Neural crest cell (in vitro differentiated cells): ENCODE results near the gene TBX6. TPM values are rescaled to one million over a fixed set of nuclear protein-coding genes. Genes with fewer than 3 reads are reported as not detected.

Experiments
- DNase-seq: peaks from one replicate; pipeline ENCODE4 v3.0.0; 2021; ENCODE audit warnings: low read depth, mixed read lengths, low spot score
- H3K27ac Mint-ChIP-seq: one replicate; pipeline ENCODE4 v1.8.0; 2021; ENCODE audit warnings: mild to moderate bottlenecking, mixed read lengths; ENCODE audit not compliant: unreplicated experiment
- H3K27me3 Mint-ChIP-seq: 2 replicates; pipeline ENCODE4 v1.8.0; 2021; ENCODE audit warnings: low read depth, mild to moderate bottlenecking, mixed read lengths
- H3K36me3 Mint-ChIP-seq: 2 replicates; pipeline ENCODE4 v1.8.0; 2021; ENCODE audit warnings: low read depth, mild to moderate bottlenecking, mixed read lengths
- H3K4me1 Mint-ChIP-seq: 2 replicates; pipeline ENCODE4 v1.8.0; 2021; ENCODE audit warnings: mixed read lengths
- H3K4me3 Mint-ChIP-seq: one replicate; pipeline ENCODE4 v1.8.0; 2021; ENCODE audit warnings: mild to moderate bottlenecking, mixed read lengths
- H3K9me3 Mint-ChIP-seq: 2 replicates; pipeline ENCODE4 v1.8.0; 2021; ENCODE audit warnings: mixed read lengths
- total RNA-seq: library from RNA; stranded (reverse); gene quantifications from 2 replicates; pipeline ENCODE4 v1.2.1, GENCODE V29; 2021
- TF ChIP-seq, protein P1 (sequence below): fragments of 200-600 bp; sonication (generic); conservative IDR thresholded peaks from 2 replicates; pipeline ENCODE4 v1.5.0; 2021; ENCODE audit warnings: antibody characterized with exemption, mild to moderate bottlenecking

The TBX6 gene
- total RNA-seq, 1 donor from 2014 or later = 0.79 TPM

DNA sequence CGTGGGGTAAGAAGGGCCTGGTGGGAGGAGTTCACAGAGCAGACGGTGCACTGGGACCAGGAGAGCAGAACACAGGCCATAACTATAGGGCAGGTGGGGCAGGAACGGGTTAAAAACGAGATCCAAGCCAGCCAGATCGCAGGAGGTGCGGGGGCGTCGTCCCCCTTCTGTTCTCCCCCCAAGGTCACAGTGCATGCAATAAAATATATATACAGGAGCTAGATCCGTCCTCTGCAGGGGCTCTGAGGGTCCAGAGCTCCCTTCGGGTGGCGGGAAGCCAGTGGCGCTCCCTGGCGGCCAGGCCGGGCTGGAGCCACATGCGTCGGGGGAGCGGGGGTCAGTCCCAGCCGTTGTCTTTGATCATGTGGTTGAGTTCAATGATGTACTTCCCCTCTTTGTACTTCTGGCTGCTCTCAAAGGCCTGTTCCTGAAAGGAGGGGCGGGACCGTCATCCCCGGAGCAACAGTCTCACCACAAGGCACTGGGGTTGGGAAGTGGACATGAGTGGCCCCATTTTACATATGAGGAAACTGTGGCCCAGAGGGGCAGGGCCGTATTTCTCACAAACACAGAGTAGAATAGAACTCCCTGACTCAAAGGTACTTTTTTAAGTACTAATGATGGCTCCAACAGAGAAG lies 768 bp upstream of the TBX6 start:
- peak overlapping the region; percentile 95 for H3K27ac Mint-ChIP-seq
- H3K27me3 Mint-ChIP-seq = peaks cover 2% of the 10 kb centered on the region
- peak overlapping the region; percentile 84 for H3K4me3 Mint-ChIP-seq
- peaks cover 6% of the 10 kb centered on the region for H3K36me3 Mint-ChIP-seq
- TF ChIP-seq, protein P1, sequence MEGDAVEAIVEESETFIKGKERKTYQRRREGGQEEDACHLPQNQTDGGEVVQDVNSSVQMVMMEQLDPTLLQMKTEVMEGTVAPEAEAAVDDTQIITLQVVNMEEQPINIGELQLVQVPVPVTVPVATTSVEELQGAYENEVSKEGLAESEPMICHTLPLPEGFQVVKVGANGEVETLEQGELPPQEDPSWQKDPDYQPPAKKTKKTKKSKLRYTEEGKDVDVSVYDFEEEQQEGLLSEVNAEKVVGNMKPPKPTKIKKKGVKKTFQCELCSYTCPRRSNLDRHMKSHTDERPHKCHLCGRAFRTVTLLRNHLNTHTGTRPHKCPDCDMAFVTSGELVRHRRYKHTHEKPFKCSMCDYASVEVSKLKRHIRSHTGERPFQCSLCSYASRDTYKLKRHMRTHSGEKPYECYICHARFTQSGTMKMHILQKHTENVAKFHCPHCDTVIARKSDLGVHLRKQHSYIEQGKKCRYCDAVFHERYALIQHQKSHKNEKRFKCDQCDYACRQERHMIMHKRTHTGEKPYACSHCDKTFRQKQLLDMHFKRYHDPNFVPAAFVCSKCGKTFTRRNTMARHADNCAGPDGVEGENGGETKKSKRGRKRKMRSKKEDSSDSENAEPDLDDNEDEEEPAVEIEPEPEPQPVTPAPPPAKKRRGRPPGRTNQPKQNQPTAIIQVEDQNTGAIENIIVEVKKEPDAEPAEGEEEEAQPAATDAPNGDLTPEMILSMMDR = peak; percentile 64
- peaks cover 42% of the 10 kb centered on the region for H3K4me1 Mint-ChIP-seq
- H3K9me3 Mint-ChIP-seq = no peaks in the 10 kb centered on the region
- DNase-seq = peak; percentile 76

DNA sequence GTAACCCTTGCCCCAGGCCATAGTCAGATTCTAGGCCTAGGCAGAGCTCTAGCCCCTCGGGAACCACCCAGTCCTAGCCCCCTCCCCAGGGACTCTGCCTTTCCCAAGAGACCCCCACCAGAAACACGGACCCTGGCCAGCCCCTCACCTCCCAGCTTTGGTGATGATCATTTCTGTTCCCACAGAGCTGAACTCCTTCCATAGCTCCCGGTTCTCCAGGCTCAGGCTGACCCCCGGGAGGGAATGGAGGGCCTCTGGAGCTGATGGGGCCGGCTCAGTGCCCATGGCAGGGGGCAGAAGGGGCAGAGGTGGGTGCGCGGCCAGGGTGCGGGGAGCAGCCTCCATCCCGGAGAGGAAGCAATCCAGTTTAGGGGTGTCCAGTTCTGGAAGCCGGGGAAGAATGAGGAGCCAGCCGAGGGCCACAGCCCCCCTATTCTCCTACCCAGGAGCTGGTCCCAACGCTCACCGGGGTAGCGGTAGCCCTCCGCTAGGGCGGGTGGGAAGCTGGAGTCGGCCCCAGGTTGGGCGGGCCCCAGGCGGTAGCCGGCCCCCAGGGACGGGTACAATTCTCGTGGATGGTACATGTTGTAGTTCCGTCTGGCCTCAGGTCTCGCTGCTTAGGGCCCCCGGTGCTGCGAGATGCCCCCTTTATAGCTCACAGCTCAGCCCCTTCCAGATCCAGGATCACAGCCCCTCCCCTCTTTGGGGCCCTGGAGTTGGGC lies 953 bp downstream of the TBX6 start:
- Mint-ChIP-seq H3K4me1 (peaks cover 33% of the 10 kb centered on the region), H3K27ac (no peak overlapping the region), H3K4me3 (peak overlapping the region; percentile 77), H3K36me3 (peaks cover 7% of the 10 kb centered on the region), H3K9me3 (no peaks in the 10 kb centered on the region), H3K27me3 (peaks cover 2% of the 10 kb centered on the region)
- TF ChIP-seq, protein P1 = no peak
- DNase-seq = no peak

DNA sequence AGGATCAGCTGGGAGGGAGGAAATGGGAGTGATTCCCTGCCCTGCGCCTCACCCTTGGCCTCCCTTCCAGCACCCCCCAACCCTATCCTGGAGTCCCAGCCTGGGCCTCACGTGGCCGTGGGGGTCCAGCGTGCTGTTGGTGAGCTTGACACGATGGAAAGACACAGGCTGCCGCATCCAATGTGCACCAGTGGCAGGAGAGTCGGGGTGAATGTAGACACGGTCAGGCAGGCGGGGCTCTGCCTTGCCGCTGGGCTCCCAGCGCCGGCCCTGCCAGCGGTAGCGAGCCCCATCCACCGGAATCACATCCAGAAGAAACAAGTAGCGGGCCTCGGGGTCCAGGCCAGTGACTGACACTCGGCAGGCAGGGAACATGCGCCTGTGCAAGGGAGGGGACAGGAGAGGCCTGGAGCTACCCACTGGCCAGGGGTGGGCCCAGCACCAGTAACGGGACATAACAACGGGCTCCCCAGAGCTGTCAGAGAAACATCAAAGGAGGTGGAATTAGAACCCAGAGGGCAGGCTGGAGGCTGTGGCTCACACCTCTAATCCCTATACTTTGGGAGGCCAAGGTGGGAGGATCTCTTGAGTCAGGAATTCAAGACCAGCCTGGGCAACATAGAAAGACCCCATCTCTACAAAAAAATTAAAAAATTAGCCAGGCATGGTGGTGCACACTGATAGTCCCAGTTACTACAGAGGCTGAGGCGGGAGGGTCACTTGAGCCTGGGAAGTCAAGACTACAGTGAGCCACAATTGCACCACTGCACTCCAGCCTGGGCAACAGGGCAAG lies 2.7 kb downstream of the TBX6 start:
- TF ChIP-seq, protein P1 = no peak
- Mint-ChIP-seq H3K27me3 (peaks cover 2% of the 10 kb centered on the region), H3K36me3 (peaks cover 7% of the 10 kb centered on the region), H3K9me3 (no peaks in the 10 kb centered on the region), H3K4me1 (peaks cover 22% of the 10 kb centered on the region), H3K4me3 (peak overlapping the region; percentile 31), H3K27ac (peak overlapping the region; percentile 50)
- no peak for DNase-seq

DNA sequence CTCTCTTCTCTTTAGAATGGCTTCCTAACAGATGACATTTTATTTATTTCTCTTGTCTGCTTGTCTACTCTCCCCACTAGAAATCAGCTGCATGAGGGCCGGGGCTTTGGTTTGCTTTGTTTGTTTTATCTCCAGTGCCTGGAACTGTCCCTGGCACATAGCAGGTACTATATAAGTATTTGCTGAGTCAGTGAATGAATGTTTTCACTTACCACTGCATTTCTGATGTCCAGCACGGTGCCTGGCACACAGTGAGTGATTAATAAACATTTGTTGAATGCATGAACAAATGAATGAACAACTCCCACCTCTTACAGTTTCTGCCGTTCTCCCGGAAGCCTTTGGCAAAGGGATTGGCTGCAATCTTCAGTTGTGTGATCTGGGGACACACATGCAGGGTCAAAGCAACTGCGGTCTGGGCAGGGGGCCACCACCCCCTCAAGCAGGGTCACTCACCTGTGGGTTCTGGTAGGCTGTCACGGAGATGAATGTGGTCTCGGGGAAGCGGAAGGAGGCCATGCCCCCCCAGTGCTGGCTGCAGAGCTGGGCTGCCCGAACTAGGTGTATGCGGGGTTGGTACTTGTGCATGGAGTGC lies 3.4 kb downstream of the TBX6 start:
- H3K27ac Mint-ChIP-seq = no peak overlapping the region
- H3K27me3 Mint-ChIP-seq = peaks cover 2% of the 10 kb centered on the region
- peak overlapping the region; percentile 49 for H3K4me3 Mint-ChIP-seq
- no peaks in the 10 kb centered on the region for H3K9me3 Mint-ChIP-seq
- TF ChIP-seq, protein P1 = no peak
- no peak for DNase-seq
- peaks cover 21% of the 10 kb centered on the region for H3K4me1 Mint-ChIP-seq
- H3K36me3 Mint-ChIP-seq = peaks cover 7% of the 10 kb centered on the region

DNA sequence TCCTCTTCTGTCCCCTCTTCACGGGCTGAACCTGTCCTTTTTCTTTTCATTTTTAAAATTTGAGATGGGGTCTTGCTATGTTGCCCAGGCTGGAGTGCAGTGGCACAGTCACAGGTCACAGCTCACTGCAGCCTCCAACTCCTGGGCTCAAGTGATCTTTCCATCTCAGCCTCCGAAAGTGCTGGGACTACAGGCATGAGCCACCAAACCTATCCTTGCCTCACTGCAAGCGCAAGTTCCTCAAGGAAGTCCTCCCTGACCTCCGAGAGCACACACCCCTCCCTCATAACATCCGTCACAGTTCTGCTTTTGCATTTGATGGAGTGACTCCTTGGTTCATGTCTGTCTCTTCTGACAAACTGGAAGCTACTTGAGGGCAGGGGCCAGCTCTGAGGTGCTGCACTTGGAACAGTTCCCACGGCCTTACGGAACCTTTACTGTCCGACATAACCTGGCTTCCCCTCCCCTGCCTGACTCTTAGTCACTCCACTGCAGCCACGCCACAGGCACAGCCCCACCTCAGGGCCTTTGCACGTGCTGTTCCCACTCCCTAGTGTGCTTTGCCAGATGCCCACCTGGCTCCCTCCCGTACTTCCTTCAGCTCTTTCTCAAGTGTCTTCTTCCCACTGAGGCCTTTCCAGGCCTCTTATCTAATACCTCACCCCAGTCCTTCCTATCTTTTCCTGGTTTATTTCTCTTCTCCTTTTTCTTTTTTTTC lies 4.4 kb downstream of the TBX6 start:
- peak overlapping the region; percentile 57 for H3K4me3 Mint-ChIP-seq
- TF ChIP-seq, protein P1 = no peak
- H3K36me3 Mint-ChIP-seq = peaks cover 11% of the 10 kb centered on the region

More for the DNA sequence above, 4.4 kb downstream of the TBX6 start:
- Mint-ChIP-seq H3K27ac (no peak overlapping the region), H3K27me3 (peaks cover 2% of the 10 kb centered on the region), H3K9me3 (no peaks in the 10 kb centered on the region), H3K4me1 (peaks cover 14% of the 10 kb centered on the region)
- no peak for DNase-seq
